IMR-90 (cell line): ENCODE data around the gene OAF. TPM values are rescaled to one million over a fixed set of nuclear protein-coding genes. Genes with fewer than 3 reads are reported as not detected.

Experiments used
- ATAC-seq: fragments of 200-7000 bp; cut with Tn5 transposase; 2 replicates; pipeline ENCODE4 v1.9.1; 2020; ENCODE audit warnings: low read depth, mild to moderate bottlenecking, moderate library complexity
- BruUV-seq: library from RNA; stranded (reverse); fragments of 400-500 nt; replicated peaks from 2 replicates; lab custom pipeline; 2021; lab: Mats Ljungman, UMichigan
- CTCF ChIA-PET: fragments of 300-600 bp; formaldehyde crosslinking; extraction: SDS; loops from one replicate; lab custom pipeline; 2021; ENCODE audit warnings: antibody characterized with exemption; lab: Yijun Ruan, JAX
- POLR2A ChIA-PET: fragments of 300-600 bp; sonication (Branson Sonifier 250); formaldehyde crosslinking; loops from one replicate; lab custom pipeline; 2022; ENCODE audit warnings: antibody characterized with exemption; ENCODE audit not compliant: unreplicated experiment; lab: Charles Lee
- DNase-seq: peaks from one replicate; pipeline ENCODE4 v3.0.0; 2013
- H2AFZ ChIP-seq: replicated peaks from 2 replicates; pipeline ENCODE3; 2013; ENCODE audit warnings: low read length, mild to moderate bottlenecking; ENCODE audit not compliant: poor library complexity
- H2AK5ac ChIP-seq: 2 replicates; pipeline ENCODE4 v1.6.1; 2013; ENCODE audit warnings: low read depth, low read length, inconsistent platforms
- H2AK9ac ChIP-seq: replicated peaks from 2 replicates; pipeline ENCODE3; 2013; ENCODE audit warnings: mild to moderate bottlenecking, low read depth, low read length, moderate library complexity; ENCODE audit not compliant: poor library complexity
- H2BK120ac ChIP-seq: 2 replicates; pipeline ENCODE4 v1.6.1; 2013; ENCODE audit warnings: low read depth, low read length, inconsistent platforms
- H2BK15ac ChIP-seq: 3 replicates; pipeline ENCODE4 v1.6.1; 2013; ENCODE audit warnings: low read depth, low read length, inconsistent platforms
- H2BK20ac ChIP-seq: 2 replicates; pipeline ENCODE4 v1.6.1; 2013; ENCODE audit warnings: low read depth, mild to moderate bottlenecking, inconsistent platforms, low read length, moderate library complexity
- H2BK5ac ChIP-seq: 2 replicates; pipeline ENCODE4 v1.6.1; 2013; ENCODE audit warnings: mild to moderate bottlenecking, low read depth, low read length, inconsistent platforms; ENCODE audit not compliant: poor library complexity, severe bottlenecking
- H3K14ac ChIP-seq: replicated peaks from 2 replicates; pipeline ENCODE4 v1.6.1; 2013; ENCODE audit warnings: low read depth, low read length, inconsistent platforms
- H3K18ac ChIP-seq: 2 replicates; pipeline ENCODE4 v1.6.1; 2013; ENCODE audit warnings: low read depth, low read length, control low read depth
- H3K23ac ChIP-seq: 2 replicates; pipeline ENCODE4 v1.6.1; 2013; ENCODE audit warnings: low read depth, low read length, inconsistent platforms
- H3K27ac ChIP-seq: 2 replicates; pipeline ENCODE4 v1.5.1; 2013; ENCODE audit warnings: mild to moderate bottlenecking, control low read depth, low read length; ENCODE audit not compliant: insufficient read depth
- H3K27me3 ChIP-seq: 2 replicates; pipeline ENCODE4 v1.6.1; 2013; ENCODE audit warnings: low read length; ENCODE audit not compliant: control insufficient read depth, insufficient read depth
- H3K36me3 ChIP-seq: 2 replicates; pipeline ENCODE4 v1.6.1; 2013; ENCODE audit warnings: low read length, mixed read lengths; ENCODE audit not compliant: control insufficient read depth, insufficient read depth
- H3K4ac ChIP-seq: 2 replicates; pipeline ENCODE4 v1.6.1; 2013; ENCODE audit warnings: low read depth, low read length, inconsistent platforms
- H3K4me1 ChIP-seq: 2 replicates; pipeline ENCODE4 v1.6.1; 2013; ENCODE audit warnings: low read length, mixed read lengths; ENCODE audit not compliant: control insufficient read depth, insufficient read depth
- H3K4me2 ChIP-seq: 2 replicates; pipeline ENCODE4 v1.6.1; 2013; ENCODE audit warnings: low read depth, mild to moderate bottlenecking, control low read depth, low read length, moderate library complexity
- H3K4me3 ChIP-seq: 2 replicates; pipeline ENCODE4 v1.5.1; 2013; ENCODE audit warnings: low read depth, mild to moderate bottlenecking, control low read depth, low read length, moderate library complexity; ENCODE audit not compliant: insufficient read depth
- H3K56ac ChIP-seq: 2 replicates; pipeline ENCODE4 v1.6.1; 2013; ENCODE audit warnings: low read length, inconsistent platforms; ENCODE audit not compliant: insufficient read depth; ENCODE audit errors: extremely low read depth
- H3K79me1 ChIP-seq, 2 experiments: 2 replicates each; pipeline ENCODE4 v1.6.1; 2013; ENCODE audit warnings: low read length in 2 of 2, inconsistent platforms in 1 of 2, low read depth in 1 of 2
- H3K9ac ChIP-seq: 2 replicates; pipeline ENCODE4 v1.6.1; 2013; ENCODE audit warnings: low read depth, low read length, control low read depth
- H3K9me1 ChIP-seq: 2 replicates; pipeline ENCODE4 v1.6.1; 2013; ENCODE audit warnings: low read length, inconsistent platforms; ENCODE audit not compliant: insufficient read depth
- H3K9me3 ChIP-seq: 2 replicates; pipeline ENCODE4 v1.6.1; 2013; ENCODE audit warnings: low read length; ENCODE audit not compliant: control insufficient read depth, insufficient read depth
- H4K20me1 ChIP-seq: 2 replicates; pipeline ENCODE4 v1.6.1; 2013; ENCODE audit warnings: low read length, inconsistent platforms; ENCODE audit not compliant: insufficient read depth
- H4K5ac ChIP-seq: 2 replicates; pipeline ENCODE4 v1.6.1; 2013; ENCODE audit warnings: mild to moderate bottlenecking, low read depth, low read length, control low read depth
- H4K8ac ChIP-seq, 2 experiments: 2 replicates each; pipeline ENCODE4 v1.6.1; 2013; ENCODE audit warnings: low read depth in 2 of 2, low read length in 2 of 2, control low read depth in 1 of 2, inconsistent platforms in 1 of 2
- H4K91ac ChIP-seq: 2 replicates; pipeline ENCODE4 v1.6.1; 2013; ENCODE audit warnings: low read depth, low read length, inconsistent platforms; ENCODE audit not compliant: insufficient read depth
- BHLHE40 ChIP-seq: fragments of 150-350 bp; IDR thresholded peaks from 2 replicates; pipeline ENCODE4 v1.6.1; 2016; ENCODE audit warnings: mild to moderate bottlenecking, low read depth, low read length
- CEBPB ChIP-seq: IDR thresholded peaks from 2 replicates; pipeline ENCODE4 v1.6.1; 2012; ENCODE audit warnings: low read depth, low read length, improper control_type of control experiment
- CHD1 ChIP-seq: IDR thresholded peaks from 2 replicates; pipeline ENCODE4 v1.6.1; 2012; ENCODE audit warnings: low read depth, low read length, improper control_type of control experiment
- FOS ChIP-seq: fragments of 150-350 bp; IDR thresholded peaks from 2 replicates; pipeline ENCODE4 v1.6.1; 2016; ENCODE audit warnings: low read depth, low read length
- MAFK ChIP-seq: IDR thresholded peaks from 2 replicates; pipeline ENCODE4 v1.6.1; 2012; ENCODE audit warnings: low read depth, low read length, improper control_type of control experiment
- MAZ ChIP-seq: IDR thresholded peaks from 2 replicates; pipeline ENCODE4 v1.6.1; 2012; ENCODE audit warnings: low read depth, mild to moderate bottlenecking, low read length, improper control_type of control experiment, moderate library complexity, borderline replicate concordance
- MXI1 ChIP-seq: IDR thresholded peaks from 2 replicates; pipeline ENCODE4 v1.6.1; 2012; ENCODE audit warnings: low read depth, mild to moderate bottlenecking, low read length, moderate library complexity, borderline replicate concordance
- NFE2L2 ChIP-seq: fragments of 150-350 bp; IDR thresholded peaks from 2 replicates; pipeline ENCODE4 v1.6.1; 2016; ENCODE audit warnings: low read depth, mild to moderate bottlenecking, low read length
- POLR2A ChIP-seq: IDR thresholded peaks from 2 replicates; pipeline ENCODE4 v1.6.1; 2012; ENCODE audit warnings: mild to moderate bottlenecking, low read depth, low read length
- RAD21 ChIP-seq: IDR thresholded peaks from 2 replicates; pipeline ENCODE4 v1.6.1; 2012; ENCODE audit warnings: low read length, improper control_type of control experiment
- RCOR1 ChIP-seq: IDR thresholded peaks from 2 replicates; pipeline ENCODE4 v1.6.1; 2012; ENCODE audit warnings: mild to moderate bottlenecking, low read length, improper control_type of control experiment; ENCODE audit not compliant: insufficient replicate concordance
- RFX5 ChIP-seq: IDR thresholded peaks from 2 replicates; pipeline ENCODE4 v1.8.0; 2012; ENCODE audit warnings: low read depth, mild to moderate bottlenecking, low read length, moderate library complexity
- USF2 ChIP-seq: fragments of 150-350 bp; IDR thresholded peaks from 2 replicates; pipeline ENCODE4 v1.6.1; 2017; ENCODE audit warnings: mild to moderate bottlenecking, antibody characterized with exemption, low read length, low read depth
- WGBS, 2 experiments: methylation state at CpG; one replicate each; pipeline versions ENCODE4 v1.1.5 to v1.1.7; 2013; ENCODE audit warnings: missing lambda C conversion rate in 2 of 2; ENCODE audit not compliant: insufficient read length in 1 of 2; ENCODE audit errors: extremely low coverage in 2 of 2; 5-methylcytosine and 5-hydroxymethylcytosine counted together
- dilution Hi-C: fragments of 300-500 bp; cut with HindIII; formaldehyde crosslinking; loops from one replicate; pipeline ENCODE4 v1.14.3; 2018; ENCODE audit warnings: low sequenced_read_pairs; ENCODE audit not compliant: unreplicated experiment
- in situ Hi-C: fragments of 300-500 bp; cut with MboI; formaldehyde crosslinking; loops from 3 replicates; pipeline ENCODE4 v1.14.3; 2019; ENCODE audit warnings: low sequenced_read_pairs, inconsistent platforms, mixed read lengths
- intact Hi-C: fragments of 100-400 bp; cut with micrococcal nuclease; formaldehyde crosslinking; loops from 2 replicates; pipeline ENCODE4 v1.10.0; 2022
- polyA plus RNA-seq, 3 experiments: library from polyadenylated mRNA; depleted of rRNA; stranded (reverse); fragments of >200 nt; gene quantifications; 2 replicates each; pipeline ENCODE4 v1.2.3, GENCODE V29; 2012; ENCODE audit warnings: low replicate concordance in 1 of 3
- total RNA-seq: library from RNA; depleted of rRNA; stranded (reverse); fragments of >200 nt; gene quantifications from 2 replicates; pipeline ENCODE4 v1.2.3, GENCODE V29; 2012
- TF ChIP-seq, protein P1 (sequence below): conservative IDR thresholded peaks from 2 replicates; pipeline ENCODE4 v1.5.1; 2012; ENCODE audit warnings: mild to moderate bottlenecking, low read depth, low read length, improper control_type of control experiment
- TF ChIP-seq, protein P2 (sequence below): fragments of 150-350 bp; IDR thresholded peaks from 2 replicates; pipeline ENCODE4 v1.6.1; 2016; ENCODE audit warnings: low read depth, mild to moderate bottlenecking, low read length, moderate library complexity, borderline replicate concordance

The OAF gene
- total and polyA plus RNA-seq, 2 of the 4 experiments (the other 2 are of a cell fraction) = 9.9 to 42.0 TPM

DNA sequence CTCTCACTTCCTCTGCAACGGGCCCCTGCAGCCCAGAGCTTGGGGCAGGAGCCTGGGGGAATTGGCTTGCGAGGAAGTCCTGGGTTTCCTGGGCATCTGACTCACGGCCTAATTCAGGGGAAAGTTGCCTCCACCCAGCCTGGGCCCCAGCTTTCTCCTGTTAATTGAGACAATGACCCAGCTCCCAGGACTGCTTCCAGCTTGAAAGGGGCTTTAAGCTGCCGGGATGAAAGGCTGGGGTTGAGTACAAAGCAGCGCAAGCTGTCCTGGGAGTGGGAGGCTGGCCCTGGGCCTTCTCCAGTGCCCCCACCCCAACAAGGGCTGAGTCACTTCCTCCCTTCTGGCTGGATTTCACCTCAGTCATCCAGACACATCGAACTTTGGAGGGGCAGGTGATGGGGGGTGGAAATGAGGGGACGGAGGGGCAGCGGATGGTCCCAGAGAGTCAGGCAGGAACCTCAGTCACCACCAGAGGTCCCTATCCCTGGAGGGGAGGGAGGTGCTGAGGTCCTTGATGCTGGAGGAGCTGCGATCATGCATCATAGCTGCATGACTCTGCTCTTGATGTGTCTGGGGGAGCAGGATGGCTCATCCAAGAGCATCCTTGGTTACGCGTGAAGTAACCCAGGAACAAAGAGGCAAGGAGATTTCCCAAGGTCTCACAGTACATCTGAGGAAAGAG is 30.1 kb upstream of the OAF start:
- peaks cover 7% of the 10 kb centered on the region; the same call in 1 of the 2 replicates for H3K4me1 ChIP-seq
- no peak overlapping the region for H3K27ac ChIP-seq
- H3K14ac ChIP-seq = no peak overlapping the region
- WGBS, 2 experiments = 57% methylated on average over 3 of the region's 11 CpGs; no CpG with 5 or more reads in 1 of the 2 experiments
- no peak overlapping the region for H2BK15ac ChIP-seq
- H3K4me2 ChIP-seq = no peak overlapping the region
- CTCF ChIA-PET = interaction anchor here (1.0 to 1.6 kb wide), 3 partner anchors 12 to 43 kb away, joined by 3 to 4 read pairs (median 3); no protein-coding TSS in a partner anchor
- H3K27me3 ChIP-seq = peaks cover 8% of the 10 kb centered on the region
- no peak overlapping the region; the same call in 1 of the 2 replicates for H2AK5ac ChIP-seq
- BruUV-seq = no TSS peak
- no peaks in the 10 kb centered on the region for H3K36me3 ChIP-seq
- no peak overlapping the region for H2BK5ac ChIP-seq
- POLR2A ChIA-PET = no interaction called here
- in situ Hi-C loops (no loop called here), dilution Hi-C loops (no loop called here), intact Hi-C loops (no loop called here)
- H2BK120ac ChIP-seq = no peak overlapping the region
- H3K18ac ChIP-seq = no peak overlapping the region
- no peak overlapping the region for H3K23ac ChIP-seq
- H4K5ac ChIP-seq = no peak overlapping the region
- H2BK20ac ChIP-seq = no peak overlapping the region
- no peak overlapping the region for H3K4me3 ChIP-seq
- peak overlapping the region; percentile 3 for H2AK9ac ChIP-seq
- DNase-seq (peak; percentile 90), ATAC-seq (peak; percentile 67)
- H2AFZ ChIP-seq = peak overlapping the region; percentile 13
- no peak overlapping the region for H3K9ac ChIP-seq
- no peaks in the 10 kb centered on the region for H4K20me1 ChIP-seq
- no peak overlapping the region for H3K56ac ChIP-seq
- H4K8ac ChIP-seq = no peak overlapping the region
- H4K91ac ChIP-seq = no peak overlapping the region
- no peak overlapping the region for H3K4ac ChIP-seq
- no peaks in the 10 kb centered on the region for H3K9me1 ChIP-seq
- H3K9me3 ChIP-seq = no peaks in the 10 kb centered on the region
- H3K79me1 ChIP-seq = no peaks in the 10 kb centered on the region
- TF ChIP-seq RFX5 = no peak
- no peak for TF ChIP-seq USF2
- TF ChIP-seq CHD1 = no peak
- TF ChIP-seq BHLHE40 = no peak
- peak; percentile 74; the same call in 1 of the 2 replicates for TF ChIP-seq MAZ
- no peak for TF ChIP-seq MAFK
- peak; percentile 76 for TF ChIP-seq CEBPB
- TF ChIP-seq, protein P1, sequence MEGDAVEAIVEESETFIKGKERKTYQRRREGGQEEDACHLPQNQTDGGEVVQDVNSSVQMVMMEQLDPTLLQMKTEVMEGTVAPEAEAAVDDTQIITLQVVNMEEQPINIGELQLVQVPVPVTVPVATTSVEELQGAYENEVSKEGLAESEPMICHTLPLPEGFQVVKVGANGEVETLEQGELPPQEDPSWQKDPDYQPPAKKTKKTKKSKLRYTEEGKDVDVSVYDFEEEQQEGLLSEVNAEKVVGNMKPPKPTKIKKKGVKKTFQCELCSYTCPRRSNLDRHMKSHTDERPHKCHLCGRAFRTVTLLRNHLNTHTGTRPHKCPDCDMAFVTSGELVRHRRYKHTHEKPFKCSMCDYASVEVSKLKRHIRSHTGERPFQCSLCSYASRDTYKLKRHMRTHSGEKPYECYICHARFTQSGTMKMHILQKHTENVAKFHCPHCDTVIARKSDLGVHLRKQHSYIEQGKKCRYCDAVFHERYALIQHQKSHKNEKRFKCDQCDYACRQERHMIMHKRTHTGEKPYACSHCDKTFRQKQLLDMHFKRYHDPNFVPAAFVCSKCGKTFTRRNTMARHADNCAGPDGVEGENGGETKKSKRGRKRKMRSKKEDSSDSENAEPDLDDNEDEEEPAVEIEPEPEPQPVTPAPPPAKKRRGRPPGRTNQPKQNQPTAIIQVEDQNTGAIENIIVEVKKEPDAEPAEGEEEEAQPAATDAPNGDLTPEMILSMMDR = peak; percentile 49
- no peak for TF ChIP-seq MXI1
- no peak for TF ChIP-seq POLR2A
- TF ChIP-seq NFE2L2 = peak; percentile 32; the same call in 1 of the 2 replicates
- no peak for TF ChIP-seq RCOR1
- TF ChIP-seq, protein P2, sequence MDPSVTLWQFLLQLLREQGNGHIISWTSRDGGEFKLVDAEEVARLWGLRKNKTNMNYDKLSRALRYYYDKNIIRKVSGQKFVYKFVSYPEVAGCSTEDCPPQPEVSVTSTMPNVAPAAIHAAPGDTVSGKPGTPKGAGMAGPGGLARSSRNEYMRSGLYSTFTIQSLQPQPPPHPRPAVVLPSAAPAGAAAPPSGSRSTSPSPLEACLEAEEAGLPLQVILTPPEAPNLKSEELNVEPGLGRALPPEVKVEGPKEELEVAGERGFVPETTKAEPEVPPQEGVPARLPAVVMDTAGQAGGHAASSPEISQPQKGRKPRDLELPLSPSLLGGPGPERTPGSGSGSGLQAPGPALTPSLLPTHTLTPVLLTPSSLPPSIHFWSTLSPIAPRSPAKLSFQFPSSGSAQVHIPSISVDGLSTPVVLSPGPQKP = no peak
- TF ChIP-seq RAD21 = peak; percentile 58
- peak; percentile 58; the same call in 1 of the 2 replicates for TF ChIP-seq FOS
